AG10803 (cell line): Measurements from ENCODE around the gene INSC.

Source experiments
- DNase-seq: peaks from one replicate; pipeline ENCODE4 v3.0.0; 2010; ENCODE audit warnings: low read depth
- H3K4me3 ChIP-seq: 2 replicates; pipeline ENCODE4 v1.5.1; 2011; ENCODE audit warnings: mild to moderate bottlenecking, low read length, control low read depth
- CTCF ChIP-seq: conservative IDR thresholded peaks from 2 replicates; pipeline ENCODE4 v1.5.1; 2011; ENCODE audit warnings: mild to moderate bottlenecking, low read length, control low read depth, inconsistent platforms

The INSC gene

GRCh38 chr11:15295695-15296094 lies 181.0 kb downstream of the INSC start:
- H3K4me3 ChIP-seq = no peak overlapping the region
- DNase-seq = no peak
- TF ChIP-seq CTCF = no peak
